B cell (primary cell): ENCODE results near the gene TRABD.

Experiments used
- EZH2 ChIP-seq: IDR thresholded peaks from 2 replicates; pipeline ENCODE4 v1.6.1; 2012; ENCODE audit warnings: borderline replicate concordance, low read depth, mild to moderate bottlenecking, moderate library complexity, low read length; ENCODE audit not compliant: insufficient read depth, poor library complexity, severe bottlenecking
- TF ChIP-seq, protein P1 (sequence below): fragments of 200-600 bp; IDR thresholded peaks from one replicate; pipeline ENCODE4 v1.8.0; 2022; ENCODE audit warnings: antibody characterized with exemption, mild to moderate bottlenecking

- TF ChIP-seq, protein P1, sequence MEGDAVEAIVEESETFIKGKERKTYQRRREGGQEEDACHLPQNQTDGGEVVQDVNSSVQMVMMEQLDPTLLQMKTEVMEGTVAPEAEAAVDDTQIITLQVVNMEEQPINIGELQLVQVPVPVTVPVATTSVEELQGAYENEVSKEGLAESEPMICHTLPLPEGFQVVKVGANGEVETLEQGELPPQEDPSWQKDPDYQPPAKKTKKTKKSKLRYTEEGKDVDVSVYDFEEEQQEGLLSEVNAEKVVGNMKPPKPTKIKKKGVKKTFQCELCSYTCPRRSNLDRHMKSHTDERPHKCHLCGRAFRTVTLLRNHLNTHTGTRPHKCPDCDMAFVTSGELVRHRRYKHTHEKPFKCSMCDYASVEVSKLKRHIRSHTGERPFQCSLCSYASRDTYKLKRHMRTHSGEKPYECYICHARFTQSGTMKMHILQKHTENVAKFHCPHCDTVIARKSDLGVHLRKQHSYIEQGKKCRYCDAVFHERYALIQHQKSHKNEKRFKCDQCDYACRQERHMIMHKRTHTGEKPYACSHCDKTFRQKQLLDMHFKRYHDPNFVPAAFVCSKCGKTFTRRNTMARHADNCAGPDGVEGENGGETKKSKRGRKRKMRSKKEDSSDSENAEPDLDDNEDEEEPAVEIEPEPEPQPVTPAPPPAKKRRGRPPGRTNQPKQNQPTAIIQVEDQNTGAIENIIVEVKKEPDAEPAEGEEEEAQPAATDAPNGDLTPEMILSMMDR: no peak
- no peak for TF ChIP-seq EZH2
Measured at GRCh38 chr22:50218153-50218995, 32.7 kb downstream of the TRABD start.
